GM19193 (cell line): ENCODE data around the gene PPP1R3D.

Source experiments
- POLR2A ChIP-seq: IDR thresholded peaks from 4 replicates; pipeline ENCODE4 v1.6.1; 2011; ENCODE audit not compliant: insufficient read depth, insufficient read length; ENCODE audit errors: extremely low read depth

Gene PPP1R3D

GRCh38 chr20:59933849-59934585, 6.1 kb downstream of the PPP1R3D start:
- no peak for TF ChIP-seq POLR2A

- TF ChIP-seq POLR2A: no peak
Measured at GRCh38 chr20:59933296-59933848, 6.7 kb downstream of the PPP1R3D start, which contains the start of gene SYCP2. Gene SYCP2 (minus strand): TSS chr20:59933637. CDS start chr20:59922413, 11,224 bp downstream.

GRCh38 chr20:59932616-59933295, 7.3 kb downstream of the PPP1R3D start:
- TF ChIP-seq POLR2A: no peak

- TF ChIP-seq POLR2A: no peak
Measured at GRCh38 chr20:59931511-59932312, 8.4 kb downstream of the PPP1R3D start.

GRCh38 chr20:59925899-59926298, 14.2 kb downstream of the PPP1R3D start:
- no peak for TF ChIP-seq POLR2A

GRCh38 chr20:59925359-59925758, 14.7 kb downstream of the PPP1R3D start:
- TF ChIP-seq POLR2A: no peak

GRCh38 chr20:59923514-59923913, 16.6 kb downstream of the PPP1R3D start:
- no peak for TF ChIP-seq POLR2A

GRCh38 chr20:59920944-59921343, 19.2 kb downstream of the PPP1R3D start:
- no peak for TF ChIP-seq POLR2A

GRCh38 chr20:59912609-59913008, 27.5 kb downstream of the PPP1R3D start:
- TF ChIP-seq POLR2A: no peak

- no peak for TF ChIP-seq POLR2A
Measured at GRCh38 chr20:59911041-59911440, 29.1 kb downstream of the PPP1R3D start.

GRCh38 chr20:59908855-59909254, 31.2 kb downstream of the PPP1R3D start:
- no peak for TF ChIP-seq POLR2A

GRCh38 chr20:59903621-59904020, 36.5 kb downstream of the PPP1R3D start:
- TF ChIP-seq POLR2A: no peak

- no peak for TF ChIP-seq POLR2A
Measured at GRCh38 chr20:59902470-59902869, 37.6 kb downstream of the PPP1R3D start.

- no peak for TF ChIP-seq POLR2A
Measured at GRCh38 chr20:59895908-59896307, 44.2 kb downstream of the PPP1R3D start.

GRCh38 chr20:59891581-59891980, 48.5 kb downstream of the PPP1R3D start:
- no peak for TF ChIP-seq POLR2A

- TF ChIP-seq POLR2A: no peak
Measured at GRCh38 chr20:59888050-59888449, 52.1 kb downstream of the PPP1R3D start.
